ENCODE measurements around the gene RNGTT. TPM values are rescaled to one million over a fixed set of nuclear protein-coding genes. Genes with fewer than 3 reads are reported as not detected.
A peak's percentile ranks its signal among the peaks of the same experiment; 100 is the strongest.

The RNGTT gene
- total and polyA plus RNA-seq, 10 of the 15 experiments (the other 5 are each of a cell fraction or from before 2014, with no cell fraction given) = 7.7 to 30.4 (median 22.2) TPM

- no peak for TF ChIP-seq ELK1 (IDR thresholded peaks at IDR 0.05; ENCODE audit: low read depth, low read length)
- no peak for TF ChIP-seq USF1 (IDR thresholded peaks at IDR 0.05; ENCODE audit: borderline replicate concordance, extremely low read length, insufficient read depth, low read depth, low read length)
- no peak for TF ChIP-seq CHD2 (IDR thresholded peaks at IDR 0.05; ENCODE audit: borderline replicate concordance, low read depth, low read length)
- no peak for TF ChIP-seq MYC (IDR thresholded peaks at IDR 0.05; ENCODE audit: insufficient read depth, insufficient read length, insufficient replicate concordance, low read length, severe bottlenecking)
- no peak for TF ChIP-seq HDGF (IDR thresholded peaks at IDR 0.05)
- peak; percentile 49; the same call in 1 of the 2 replicates for TF ChIP-seq ZBTB40 (IDR thresholded peaks at IDR 0.05; ENCODE audit: borderline replicate concordance)
- no peak for TF ChIP-seq NRF1 (conservative IDR thresholded peaks at IDR 0.05; ENCODE audit: low read depth, low read length)
- no peak for TF ChIP-seq TBL1XR1 (IDR thresholded peaks at IDR 0.05; ENCODE audit: low read depth, low read length)
- no peak for TF ChIP-seq EED (IDR thresholded peaks at IDR 0.05; ENCODE audit: low read depth)
- TF ChIP-seq SMAD1 (IDR thresholded peaks at IDR 0.05; ENCODE audit: low read depth, partially characterized antibody) = no peak
- no peak for TF ChIP-seq SREBF2 (IDR thresholded peaks at IDR 0.05; ENCODE audit: low read length)
- TF ChIP-seq JUNB (IDR thresholded peaks at IDR 0.05) = peak; percentile 70
- no peak for TF ChIP-seq SMAD5 (IDR thresholded peaks at IDR 0.05; ENCODE audit: low read depth)
- TF ChIP-seq EP300 (IDR thresholded peaks at IDR 0.05; ENCODE audit: borderline replicate concordance in 1 of 2, control insufficient read depth in 1 of 2, low read depth in 2 of 2, low read length in 2 of 2) = peak in 1 of 2 experiments; percentile 56; a peak in 1 of 4 replicates
- peak; percentile 57; the same call in 1 of the 2 replicates for TF ChIP-seq NR2F1 (conservative IDR thresholded peaks at IDR 0.05)
- TF ChIP-seq KAT2A (conservative IDR thresholded peaks at IDR 0.05; ENCODE audit: control insufficient read depth, low read depth, low read length) = no peak
- TF ChIP-seq NFIC (IDR thresholded peaks at IDR 0.05; ENCODE audit: low read depth, low read length) = peak; percentile 15; the same call in 1 of the 2 replicates
- TF ChIP-seq DPF2 (IDR thresholded peaks at IDR 0.05) = no peak
- TF ChIP-seq IRF5 (IDR thresholded peaks at IDR 0.05; ENCODE audit: borderline replicate concordance) = no peak
- peak; percentile 43; the same call in 1 of the 2 replicates for TF ChIP-seq SMARCA5 (IDR thresholded peaks at IDR 0.05)
- no peak for TF ChIP-seq TCF7 (IDR thresholded peaks at IDR 0.05; ENCODE audit: borderline replicate concordance)
- TF ChIP-seq ZBTB33 (IDR thresholded peaks at IDR 0.05) = peak; percentile 72
Observed at GRCh38 chr6:88662653-88663174, 300.7 kb downstream of the RNGTT start (continued).
